IPS-18c (cell line): Measurements from ENCODE around the gene ZBTB46.
A peak's percentile ranks its signal among the peaks of the same experiment; 100 is the strongest.
"Not testable (repeated sequence)": the region's sequence is repeated elsewhere in the genome, so short reads cannot be mapped to it uniquely, and the experiment has no call there.

ENCODE experiments used
- H3K4me3 ChIP-seq: 2 replicates; pipeline ENCODE4 v1.7.0; 2013; ENCODE audit warnings: low read depth, mild to moderate bottlenecking, low read length, moderate library complexity; ENCODE audit not compliant: insufficient read depth
- H3K9me3 ChIP-seq: one replicate; pipeline ENCODE4 v1.6.1; 2013; ENCODE audit warnings: mild to moderate bottlenecking, low read length, moderate library complexity; ENCODE audit not compliant: control insufficient read depth, insufficient read depth

ZBTB46 gene

DNA sequence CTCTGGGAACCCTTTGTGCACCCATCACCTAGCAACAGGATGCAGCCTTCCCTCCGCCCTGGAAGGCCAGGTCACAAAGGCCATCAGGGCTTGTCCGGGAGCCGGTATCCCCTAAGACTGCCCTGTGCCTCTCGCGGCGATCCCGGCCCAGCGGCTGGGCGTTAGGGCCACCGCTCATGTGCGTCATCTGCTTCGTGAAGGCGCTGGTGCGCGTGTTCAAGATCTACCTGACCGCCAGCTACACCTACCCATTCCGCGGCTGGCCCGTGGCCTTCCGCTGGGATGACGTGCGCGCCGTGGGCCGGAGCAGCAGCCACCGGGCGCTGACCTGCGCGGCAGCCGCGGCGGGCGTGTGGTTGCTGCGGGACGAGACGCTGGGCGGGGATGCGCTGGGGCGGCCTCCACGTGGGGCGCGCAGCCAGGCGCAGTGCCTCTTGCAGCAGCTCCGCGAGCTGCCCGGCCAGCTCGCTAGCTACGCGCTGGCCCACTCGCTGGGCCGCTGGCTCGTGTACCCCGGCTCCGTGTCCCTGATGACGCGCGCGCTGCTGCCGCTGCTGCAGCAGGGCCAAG is 30.4 kb upstream of the ZBTB46 start, which contains the start of gene ABHD16B:
TSS of gene ABHD16B (plus strand) at position 134 of the 570 bp plus-strand sequence. CDS start at position 177, 43 bp downstream.
- no peaks in the 10 kb centered on the region for H3K9me3 ChIP-seq
- H3K4me3 ChIP-seq: no peak within 1 kb of the TSS

DNA sequence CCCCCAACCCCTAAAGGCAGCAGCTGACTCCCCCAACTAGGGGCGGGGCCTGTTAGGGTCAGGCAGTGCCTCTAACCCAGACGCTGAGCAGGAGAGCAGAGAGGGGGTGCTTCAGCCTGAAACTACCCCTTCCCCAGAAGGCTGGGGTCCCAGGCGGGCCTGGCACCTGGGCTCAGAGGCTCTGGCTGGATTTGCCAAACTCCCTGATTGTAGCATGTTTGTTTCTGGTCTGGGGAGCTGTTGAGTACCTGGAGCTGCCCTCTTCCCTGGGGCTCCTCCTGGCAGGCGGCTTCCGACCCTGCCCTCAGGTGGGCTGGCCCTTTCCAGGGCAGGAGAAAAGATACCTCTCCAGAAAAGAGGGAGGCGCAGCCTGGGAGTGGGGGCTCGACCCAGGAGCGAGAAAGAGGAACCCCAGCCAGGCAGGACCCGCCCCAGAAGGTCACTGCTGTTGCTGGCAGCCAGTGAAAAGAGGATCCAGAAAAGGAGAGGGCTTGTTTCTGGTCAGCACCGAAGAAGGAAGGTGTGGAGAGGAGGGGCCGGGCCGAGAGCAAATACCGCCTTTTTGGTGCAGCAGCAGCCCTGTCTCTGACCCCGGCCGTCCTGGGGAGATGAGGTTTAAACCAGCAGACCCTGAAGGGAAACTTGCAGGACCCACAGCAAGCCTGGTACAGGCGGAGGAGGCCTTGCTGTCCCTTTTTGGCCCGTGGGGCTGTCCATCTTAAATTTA is 29.4 kb upstream of the ZBTB46 start:
- Histone ChIP-seq H3K4me3 (no peak overlapping the region), H3K9me3 (no peaks in the 10 kb centered on the region)

DNA sequence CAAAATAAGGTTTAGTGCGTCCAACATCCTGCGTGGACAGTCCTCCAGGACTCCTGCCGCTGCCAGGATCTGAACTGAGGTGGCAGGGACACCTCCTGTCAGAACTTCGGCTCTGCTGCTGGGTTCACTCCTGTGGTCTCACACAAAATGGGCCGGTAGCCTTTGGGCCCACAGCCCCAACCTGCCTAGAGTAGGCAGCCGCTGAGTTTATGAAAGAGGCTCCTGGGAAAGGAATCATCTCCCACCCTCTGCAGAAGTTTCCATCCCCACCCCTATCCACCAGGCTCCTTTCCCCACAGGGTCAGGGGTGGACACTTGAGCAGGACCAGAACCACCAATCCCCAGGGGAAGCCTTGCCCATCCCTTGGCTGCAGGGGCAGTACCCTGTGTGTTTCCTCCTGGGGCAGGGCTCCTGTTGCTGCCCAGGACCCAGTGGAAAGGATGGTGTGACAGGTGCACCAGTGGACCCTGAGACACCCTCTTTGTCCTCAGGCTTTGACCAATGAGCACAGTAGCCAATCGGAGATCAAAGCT is 28.2 kb upstream of the ZBTB46 start:
- Histone ChIP-seq H3K4me3 (peak overlapping the region; percentile 29; the same call in 1 of the 2 replicates), H3K9me3 (no peaks in the 10 kb centered on the region)

DNA sequence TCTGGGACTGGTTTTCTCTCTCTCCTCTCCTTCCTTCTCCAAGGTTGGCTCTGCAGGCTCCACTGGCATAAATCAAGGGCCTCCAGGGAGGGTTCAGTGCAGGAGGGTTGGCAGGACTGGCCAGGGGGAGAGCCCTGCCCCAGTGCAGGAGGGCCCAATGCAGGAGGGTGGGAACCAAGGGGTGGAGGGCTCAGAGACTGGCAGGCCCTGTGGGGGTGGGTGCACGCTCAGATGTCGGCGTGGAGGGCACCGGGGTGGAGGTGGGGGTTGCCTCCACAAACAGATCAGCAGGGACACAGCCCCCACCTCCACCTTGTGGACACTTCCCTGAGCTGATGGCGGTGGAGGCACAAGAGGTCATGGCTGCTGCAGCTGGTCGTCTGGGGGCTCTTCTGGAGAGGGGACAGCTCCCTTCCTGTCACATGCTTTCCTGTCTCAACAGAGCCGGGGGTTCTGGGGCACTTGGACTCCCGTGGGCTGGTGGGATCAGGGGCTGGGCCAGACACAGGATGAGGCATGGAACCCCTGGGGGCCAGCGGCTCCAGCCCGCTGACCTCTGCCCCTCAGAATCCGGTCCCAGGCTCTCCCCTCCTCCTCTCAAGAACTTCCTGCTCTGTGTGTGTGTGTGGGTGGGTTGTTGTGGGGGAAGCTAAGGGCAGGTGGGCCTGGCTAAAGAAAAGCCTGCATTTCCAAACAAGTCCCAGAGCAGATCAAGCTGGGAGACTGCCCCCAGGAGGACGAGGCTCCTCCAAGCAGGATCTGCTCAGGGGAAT is 27.5 kb upstream of the ZBTB46 start:
- H3K9me3 ChIP-seq: no peaks in the 10 kb centered on the region
- peak overlapping the region; percentile 29; the same call in 1 of the 2 replicates for H3K4me3 ChIP-seq

DNA sequence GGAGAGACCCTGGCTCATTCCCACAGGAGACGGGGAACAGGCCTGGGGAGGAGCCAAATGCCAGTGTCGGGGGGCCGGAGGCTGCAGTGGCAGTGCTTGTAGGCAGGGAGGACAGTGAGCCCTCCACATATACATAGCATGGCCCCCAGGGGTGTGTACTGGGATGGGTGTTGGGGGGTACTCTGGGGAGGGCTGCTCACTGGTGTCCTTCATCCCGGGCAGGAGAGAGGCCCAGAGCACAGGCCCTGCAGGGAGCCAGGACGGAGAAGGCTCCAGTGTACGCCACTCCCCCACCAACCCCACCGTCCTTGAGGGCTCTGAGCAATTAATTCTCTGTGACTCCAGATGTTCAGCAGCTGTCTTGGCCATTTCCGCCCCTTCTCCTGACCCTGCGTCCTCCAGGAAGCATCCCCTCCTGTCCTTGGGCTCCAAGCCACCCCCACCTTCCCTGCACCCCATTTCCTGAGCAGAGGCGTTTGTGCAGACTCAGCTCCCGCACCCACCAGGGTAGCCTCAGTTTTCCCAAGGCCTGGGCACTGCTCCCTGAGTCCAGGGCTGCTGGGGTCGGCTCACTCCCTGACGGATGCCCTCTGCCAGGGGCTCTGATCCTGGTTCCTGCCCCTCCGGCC is 26.8 kb upstream of the ZBTB46 start:
- H3K4me3 ChIP-seq: no peak overlapping the region

DNA sequence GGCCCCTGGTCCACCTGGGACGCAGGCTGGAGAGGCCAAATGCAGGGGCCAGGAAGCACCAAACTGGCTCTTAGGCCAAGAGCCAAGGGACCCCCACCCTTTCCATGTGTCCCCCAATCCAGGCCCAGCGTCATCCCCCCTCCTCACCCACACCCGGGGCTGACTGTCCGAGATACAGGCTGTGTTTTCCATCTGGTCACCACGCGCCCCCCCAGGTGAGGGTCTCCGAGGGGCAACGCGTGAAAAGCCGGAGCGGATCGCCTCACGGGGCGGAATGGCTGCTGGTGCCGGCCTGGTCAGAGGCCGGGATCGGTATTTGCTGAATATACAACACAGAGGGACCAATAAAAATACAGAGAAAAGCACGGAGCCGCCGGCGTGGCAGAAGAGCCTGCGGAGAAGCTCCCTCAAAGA is 25.0 kb upstream of the ZBTB46 start:
- H3K4me3 ChIP-seq: peak overlapping the region; percentile 16; the same call in 1 of the 2 replicates

More for the DNA sequence above, 26.8 kb upstream of the ZBTB46 start:
- H3K9me3 ChIP-seq: no peaks in the 10 kb centered on the region

DNA sequence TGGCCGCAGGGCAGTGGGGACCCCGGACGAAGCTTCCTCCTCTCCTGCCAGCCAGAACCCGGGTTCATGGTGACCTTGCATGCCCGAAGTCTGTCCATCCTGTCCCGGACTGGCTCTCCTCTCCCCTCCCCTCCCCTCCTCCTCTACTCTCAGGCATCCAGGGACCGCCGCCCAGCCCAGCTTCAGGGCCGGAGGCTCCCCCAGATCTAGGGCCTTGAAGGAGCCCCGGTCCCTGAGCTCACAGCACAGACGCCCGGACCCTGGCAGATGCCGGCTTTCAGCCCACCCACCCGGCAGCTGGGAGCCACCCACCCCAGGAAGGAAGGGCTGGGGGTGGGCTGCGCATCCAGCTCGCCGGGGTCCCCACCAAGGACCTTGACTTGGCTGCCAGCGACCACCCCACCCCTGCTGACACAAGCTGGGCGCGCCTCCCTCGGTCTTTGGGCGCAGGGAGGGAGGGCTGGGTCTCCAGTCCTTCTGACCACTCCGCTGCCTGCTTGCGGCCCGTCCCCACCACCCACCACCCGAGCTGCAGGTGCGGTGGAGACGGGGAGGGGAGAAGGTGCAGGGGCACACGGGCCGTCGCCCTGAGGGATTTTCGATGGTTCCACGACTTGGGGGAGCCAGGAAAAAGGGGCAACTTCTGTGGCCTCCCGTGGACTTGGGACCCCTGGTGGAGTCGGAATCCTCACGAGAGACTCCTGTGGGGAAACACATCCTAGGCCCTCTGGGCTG is 24.5 kb upstream of the ZBTB46 start:
- Histone ChIP-seq H3K4me3 (peak overlapping the region; percentile 16; the same call in 1 of the 2 replicates), H3K9me3 (no peaks in the 10 kb centered on the region)

More for the DNA sequence above, 25.0 kb upstream of the ZBTB46 start:
- H3K9me3 ChIP-seq: no peaks in the 10 kb centered on the region

DNA sequence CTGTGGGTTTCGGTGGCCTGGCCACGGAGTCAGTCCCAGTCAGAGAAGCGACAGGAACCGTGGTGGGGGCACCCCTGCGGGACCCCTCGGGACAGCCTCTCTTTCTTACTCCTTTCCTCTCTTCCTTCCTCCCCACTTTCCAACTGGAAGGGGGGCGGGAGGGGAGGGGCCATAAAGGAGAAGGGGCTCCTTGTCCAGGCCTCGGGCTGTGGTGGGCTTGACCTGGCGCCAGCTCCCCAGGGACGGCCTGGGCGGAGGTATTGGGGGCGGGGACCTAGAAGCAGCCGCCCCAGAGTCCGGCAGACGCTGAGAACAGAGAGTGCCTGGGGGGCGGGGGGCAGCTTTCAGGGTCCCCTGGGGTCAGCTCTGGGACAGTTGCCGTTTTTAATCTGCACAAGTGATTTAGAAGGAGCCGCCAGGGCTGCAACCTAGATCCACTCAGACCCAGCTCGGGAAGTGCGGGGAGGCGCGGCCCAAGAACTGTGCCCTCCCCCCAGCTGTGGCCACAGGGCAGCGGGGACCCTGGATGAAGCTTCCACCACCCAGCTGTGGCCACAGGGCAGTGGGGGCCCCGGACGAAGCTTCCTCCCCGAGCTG is 23.8 kb upstream of the ZBTB46 start:
- peak overlapping the region; percentile 15; the same call in 1 of the 2 replicates for H3K4me3 ChIP-seq
- H3K9me3 ChIP-seq: no peaks in the 10 kb centered on the region

DNA sequence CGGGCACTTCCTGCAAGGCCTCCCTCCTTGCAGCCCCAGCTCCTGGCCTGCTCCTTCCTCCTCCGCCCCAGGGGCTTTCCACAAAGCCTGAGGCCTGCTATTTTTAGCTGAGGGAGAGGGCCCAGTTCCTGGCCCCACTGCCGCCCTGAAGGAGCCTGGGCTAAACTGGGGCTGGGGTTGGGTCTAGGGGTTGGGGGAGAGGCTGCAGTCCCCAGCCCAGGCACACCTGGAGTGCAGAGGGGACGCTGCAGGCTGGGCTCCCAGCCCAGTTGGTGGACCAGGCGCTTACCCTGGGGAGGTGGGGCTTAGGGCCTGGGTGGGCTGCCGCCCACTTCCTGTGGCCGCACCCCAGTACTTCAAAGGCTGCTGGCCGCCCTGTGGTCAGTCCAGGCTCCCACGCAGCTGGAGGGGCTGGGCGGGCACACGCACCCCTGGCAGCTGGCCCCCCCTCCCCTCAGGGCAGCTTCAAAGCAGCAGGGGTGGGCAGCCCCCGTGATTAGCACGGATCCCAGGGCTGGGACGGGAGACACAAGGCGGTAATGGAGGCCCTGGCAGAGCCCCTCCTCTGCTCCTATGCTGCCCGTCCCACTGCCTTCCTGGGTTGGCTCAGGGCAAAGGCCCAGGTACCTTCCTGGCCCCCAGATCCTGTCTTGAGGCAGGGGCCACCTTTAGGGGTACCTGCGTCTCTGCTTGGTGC is 23.2 kb upstream of the ZBTB46 start:
- H3K9me3 ChIP-seq: no peaks in the 10 kb centered on the region

DNA sequence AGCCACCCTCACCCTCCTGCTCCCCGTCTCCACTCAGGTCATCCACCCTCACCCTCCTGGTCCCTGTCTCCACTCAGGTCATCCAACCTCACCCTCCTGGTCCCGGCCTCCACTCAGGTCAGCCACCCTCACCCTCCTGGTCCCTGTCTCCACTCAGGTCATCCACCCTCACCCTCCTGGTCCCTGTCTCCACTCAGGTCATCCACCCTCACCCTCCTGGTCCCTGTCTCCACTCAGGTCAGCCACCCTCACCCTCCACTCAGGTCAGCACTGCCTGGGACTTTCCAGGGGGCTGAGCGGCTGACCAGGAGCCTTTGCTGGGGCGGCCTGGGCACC is 22.6 kb upstream of the ZBTB46 start:
- H3K4me3 ChIP-seq, H3K9me3 ChIP-seq: not testable (repeated sequence)

More for the DNA sequence above, 23.2 kb upstream of the ZBTB46 start:
- H3K4me3 ChIP-seq: no peak overlapping the region

DNA sequence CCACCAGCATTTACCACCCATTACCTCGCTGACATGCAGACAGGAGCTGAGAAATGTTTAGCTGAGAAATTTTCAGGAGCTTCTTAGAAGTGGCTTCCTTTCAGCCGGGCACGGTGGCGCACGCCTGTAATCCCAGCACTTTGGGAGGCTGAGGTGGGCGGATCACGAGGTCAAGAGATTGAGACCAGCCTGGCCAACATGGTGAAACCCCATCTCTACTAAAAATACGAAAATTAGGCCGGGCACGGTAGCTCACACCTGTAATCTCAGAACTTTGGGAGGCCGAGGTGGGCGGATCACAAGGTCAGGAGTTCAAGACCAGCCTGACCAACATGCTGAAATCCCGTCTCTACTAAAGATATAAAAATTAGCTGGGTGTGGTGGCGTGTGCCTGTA is 20.5 kb upstream of the ZBTB46 start:
- H3K4me3 ChIP-seq, H3K9me3 ChIP-seq: not testable (repeated sequence)

DNA sequence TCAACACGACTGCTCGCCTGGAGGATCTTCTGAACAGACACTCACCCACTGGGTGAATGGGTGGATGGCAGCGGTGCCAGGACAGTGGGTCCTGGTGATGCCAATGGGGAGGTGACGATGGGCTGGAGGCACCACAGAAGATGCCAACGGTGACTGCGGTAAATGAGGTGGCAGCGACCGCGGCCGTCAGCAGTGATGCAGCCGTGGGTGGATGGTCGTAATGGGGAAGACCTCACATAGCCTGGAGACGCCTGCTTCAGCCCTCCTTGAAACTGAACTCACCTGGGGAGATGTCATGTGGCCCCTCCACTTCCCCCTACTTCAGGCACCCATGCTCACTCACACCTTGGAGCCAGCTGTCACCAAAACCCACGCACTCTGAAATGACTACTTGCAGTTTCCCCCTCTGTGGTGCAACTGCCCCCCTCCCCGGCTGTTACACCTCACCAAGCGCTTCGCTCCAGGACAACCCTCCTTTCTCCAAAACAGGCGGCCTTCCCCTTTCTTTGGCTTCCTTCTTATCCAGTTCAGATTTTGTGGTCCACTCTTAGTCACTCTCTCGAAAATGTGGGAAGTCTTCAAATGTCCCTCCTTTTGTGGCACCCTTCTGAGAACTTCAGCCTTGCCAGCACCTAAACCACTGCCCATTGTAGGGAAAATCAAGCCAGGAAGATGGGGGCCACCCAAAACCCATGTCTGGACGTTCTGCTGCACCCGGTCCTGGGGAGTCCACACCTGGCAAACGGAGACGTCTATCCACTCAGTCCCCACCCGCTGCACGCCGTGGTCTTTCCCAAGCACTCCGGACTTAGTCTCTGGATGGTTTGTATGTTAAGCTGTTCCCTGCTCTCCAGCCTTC is 19.9 kb upstream of the ZBTB46 start:
- H3K9me3 ChIP-seq: no peaks in the 10 kb centered on the region
- no peak overlapping the region for H3K4me3 ChIP-seq

DNA sequence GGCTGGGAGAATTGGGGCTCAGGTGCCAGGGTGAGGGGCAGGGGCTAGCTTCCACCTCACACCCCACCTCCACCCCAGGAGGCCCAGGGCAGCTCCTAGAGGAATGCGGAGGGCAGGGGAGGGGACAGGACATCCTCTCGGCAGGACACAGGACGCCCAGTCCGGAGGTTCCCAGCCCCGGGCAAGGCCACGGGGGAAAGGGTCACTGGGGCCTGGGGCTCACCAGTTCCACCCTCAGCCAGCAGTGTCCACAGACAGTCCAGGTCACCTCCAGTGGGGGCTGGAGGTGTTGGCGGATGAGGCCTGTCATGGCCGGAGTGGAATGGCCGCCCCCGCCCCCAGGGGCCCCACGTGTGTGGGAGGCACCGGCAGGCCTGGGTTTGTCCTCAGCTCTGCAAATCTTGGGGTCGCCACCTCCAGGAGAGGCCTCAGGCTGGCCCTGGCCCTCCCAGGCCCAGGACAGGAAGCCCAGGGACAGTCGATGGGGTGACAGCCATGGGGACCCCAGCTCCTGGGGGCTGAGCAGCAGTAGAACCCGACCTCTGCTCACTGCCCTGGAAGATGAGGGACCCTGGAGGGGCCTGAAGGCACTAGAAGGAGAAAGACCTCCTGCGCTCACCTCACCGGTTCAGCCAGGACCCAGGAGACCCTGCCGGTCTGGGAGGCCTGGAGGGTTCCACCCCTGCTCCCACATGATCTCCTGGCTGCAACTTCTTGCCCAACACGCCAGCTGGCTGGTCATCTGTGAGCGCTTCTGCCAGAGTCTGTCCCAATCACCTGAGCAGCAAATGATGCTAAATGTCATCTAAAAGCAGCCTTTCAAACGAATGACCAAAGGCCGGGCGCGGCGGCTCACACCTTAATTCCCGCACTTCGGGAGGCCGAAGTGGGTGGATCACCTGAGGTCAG is 17.2 kb upstream of the ZBTB46 start:
- H3K4me3 ChIP-seq: peak overlapping the region; percentile 17; the same call in 1 of the 2 replicates
- no peaks in the 10 kb centered on the region for H3K9me3 ChIP-seq
